Aorta (tissue), 5 donors: ENCODE data around the gene TMEM181. TPM values are rescaled to one million over a fixed set of nuclear protein-coding genes. Genes with fewer than 3 reads are reported as not detected.
"Not testable (repeated sequence)": the region's sequence is repeated elsewhere in the genome, so short reads cannot be mapped to it uniquely, and the experiment has no call there.

Source experiments
- ATAC-seq: fragments of 200-7000 bp; cut with Tn5 transposase; one replicate; pipeline ENCODE4 v1.9.1; 2022; ENCODE audit warnings: moderate library complexity; ENCODE audit not compliant: low FRiP score
- DNase-seq, 2 donors: peaks; one replicate each; pipeline ENCODE4 v3.0.0-alpha.2; 2020
- H3K27ac ChIP-seq, 2 donors: one replicate each; pipeline ENCODE4 v1.5.1; 2013; ENCODE audit warnings: low read length in 2 of 2, mild to moderate bottlenecking in 2 of 2, moderate library complexity in 2 of 2, control low read depth in 1 of 2, inconsistent platforms in 1 of 2, low read depth in 1 of 2
- H3K27me3 ChIP-seq, 2 donors: one replicate each; pipeline ENCODE4 v1.6.1; 2013; ENCODE audit warnings: control low read depth in 1 of 2, low read length in 1 of 2, mild to moderate bottlenecking in 1 of 2, moderate library complexity in 1 of 2; ENCODE audit not compliant: insufficient read depth in 2 of 2, control insufficient read depth in 1 of 2
- H3K36me3 ChIP-seq, 2 donors: one replicate each; pipeline ENCODE4 v1.6.1; 2013; ENCODE audit warnings: control low read depth in 1 of 2, low read length in 1 of 2, mild to moderate bottlenecking in 1 of 2; ENCODE audit not compliant: insufficient read depth in 2 of 2, control insufficient read depth in 1 of 2
- H3K4me1 ChIP-seq, 2 donors: one replicate each; pipeline ENCODE4 v1.6.1; 2013; ENCODE audit warnings: low read length in 2 of 2, control low read depth in 1 of 2, mild to moderate bottlenecking in 1 of 2, moderate library complexity in 1 of 2; ENCODE audit not compliant: insufficient read depth in 2 of 2, control insufficient read depth in 1 of 2
- H3K4me3 ChIP-seq, 2 donors: one replicate each; pipeline ENCODE4 v1.5.1; 2013; ENCODE audit warnings: low read length in 2 of 2, control low read depth in 1 of 2, mild to moderate bottlenecking in 1 of 2
- H3K9me3 ChIP-seq: one replicate; pipeline ENCODE4 v1.6.1; 2013; ENCODE audit warnings: mild to moderate bottlenecking, low read length; ENCODE audit not compliant: control insufficient read depth
- WGBS, 2 donors: extraction: QIAGEN DNeasy Blood & Tissue Kit; methylation state at CpG; one replicate each; pipeline ENCODE4 v1.1.7; 2013; 5-methylcytosine and 5-hydroxymethylcytosine counted together
- intact Hi-C, 2 donors: fragments of 100-400 bp; cut with DNase I; formaldehyde crosslinking; loops; one replicate each; pipeline versions ENCODE4 v1.14.2 to v1.15.0; 2022
- polyA plus RNA-seq, 2 donors: library from polyadenylated mRNA; stranded (reverse); fragments of 200-250 nt; gene quantifications; one replicate each; pipeline ENCODE4 v1.2.3, GENCODE V29; 2013
- total RNA-seq, 2 donors: library from RNA; stranded (reverse); fragmentation: NEBNext Ultra II Directional; extraction: Animal tissue kit (Norgen Biotek cat#: 25700); gene quantifications; one replicate each; pipeline ENCODE4 v1.2.1, GENCODE V29; 2021
- donor health status: healthy with polysubstance abuse.
- donor health status: Bipolar disorder and iron deficiency.
- donor health status: DM: no; HTN: no; CAD: no.
- donor health status: DM: no; HTN: no; CAD: no.
- donor health status: DM: yes; HTN: yes; CAD: no.

The TMEM181 gene
- total and polyA plus RNA-seq, 4 donors, result 7.4 to 25.9 (median 17.9) TPM

- intact Hi-C loops, result no loop called here
- DNase-seq (no peak), ATAC-seq (no peak)
- WGBS, 2 donors, result 76 to 89% methylated on average over 7 of the region's 7 CpGs
- Histone ChIP-seq H3K27ac (no peak overlapping the region), H3K27me3 (no peaks in the 10 kb centered on the region), H3K4me1 (no peaks in the 10 kb centered on the region), H3K9me3 (no peaks in the 10 kb centered on the region), H3K36me3 (no peaks in the 10 kb centered on the region), H3K4me3 (no peak overlapping the region)
Observed at GRCh38 chr6:158668707-158669103, 108.8 kb downstream of the TMEM181 start.

DNA sequence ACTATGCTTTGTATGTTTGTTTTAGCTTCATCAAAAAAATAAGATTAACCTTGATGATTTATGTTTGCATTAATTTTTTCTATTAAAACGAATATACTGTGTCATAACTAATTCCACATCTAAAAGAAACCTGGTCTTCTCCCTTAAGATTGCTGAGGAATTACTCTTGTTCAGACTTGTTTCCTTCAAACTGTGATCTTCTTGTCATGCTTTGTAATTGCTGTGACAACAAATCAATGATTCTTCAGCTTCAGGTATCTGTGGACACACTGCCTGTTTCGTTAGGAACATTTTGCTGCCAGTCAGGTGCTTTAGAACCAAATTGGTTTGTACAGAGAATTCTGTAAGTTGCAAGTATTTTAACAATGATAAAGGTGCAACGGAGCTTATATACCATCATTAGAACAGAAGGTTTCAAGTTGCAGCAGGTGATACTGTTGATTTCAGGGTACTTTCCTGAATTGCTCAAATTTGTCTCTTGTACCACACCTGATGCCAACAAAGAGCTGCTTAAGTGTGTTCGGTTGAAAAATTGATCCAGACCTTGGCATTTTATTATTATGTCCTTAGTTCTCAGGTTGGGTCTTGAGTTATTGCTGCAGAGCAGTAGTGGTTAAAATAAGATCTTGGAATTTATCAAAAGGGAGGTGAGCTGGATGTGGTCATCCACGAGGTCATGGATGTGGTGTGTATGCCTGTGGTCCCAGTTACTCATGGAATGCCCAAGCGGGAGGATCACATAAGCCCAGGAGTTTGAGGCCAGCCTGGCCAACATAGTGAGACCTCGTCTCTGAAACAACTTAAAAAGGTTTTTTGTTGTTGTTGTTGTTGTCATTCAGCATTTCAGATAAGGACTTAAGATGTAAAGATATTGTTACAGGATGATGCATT lies 109.5 kb downstream of the TMEM181 start:
- Histone ChIP-seq H3K36me3 (no peaks in the 10 kb centered on the region), H3K27ac (no peak overlapping the region), H3K27me3 (no peaks in the 10 kb centered on the region), H3K4me3 (no peak overlapping the region), H3K4me1 (no peaks in the 10 kb centered on the region), H3K9me3 (no peaks in the 10 kb centered on the region)
- ATAC-seq (no peak), DNase-seq (peak in 1 of 2 donors; percentile 2)
- intact Hi-C loops, result no loop called here
- WGBS, 2 donors, result 82 to 87% methylated on average over 7 of the region's 7 CpGs

DNA sequence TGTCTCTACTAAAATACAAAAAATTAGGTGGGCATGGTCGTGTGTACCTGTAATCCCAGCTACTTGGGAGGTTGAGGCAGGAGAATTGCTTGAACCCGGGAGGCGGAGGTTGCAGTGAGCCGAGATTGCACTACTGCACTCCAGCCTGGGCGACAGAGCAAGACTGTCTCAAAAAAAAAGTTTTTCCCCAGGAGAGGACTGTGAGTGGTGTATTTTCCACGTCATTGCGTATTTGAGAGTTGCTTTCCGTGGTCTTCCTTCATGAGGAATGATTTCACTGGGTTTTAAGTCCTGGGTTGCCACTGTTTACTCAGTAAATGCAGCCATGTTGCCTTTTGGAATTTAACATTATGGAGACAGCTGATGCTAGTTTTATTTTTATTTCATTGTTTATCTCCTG lies 112.2 kb downstream of the TMEM181 start:
- DNase-seq, H3K9me3 ChIP-seq, H3K4me3 ChIP-seq, H3K36me3 ChIP-seq, H3K4me1 ChIP-seq, H3K27me3 ChIP-seq, ATAC-seq, H3K27ac ChIP-seq, intact Hi-C loops: not testable (repeated sequence)
- WGBS, 2 donors, result 86 to 87% methylated on average over 8 of the region's 8 CpGs

- DNase-seq, result no peak
- WGBS, 2 donors, result 95 to 96% methylated on average over 6 of the region's 6 CpGs
- intact Hi-C loops, result no loop called here
- Histone ChIP-seq H3K36me3 (no peaks in the 10 kb centered on the region), H3K9me3 (no peaks in the 10 kb centered on the region), H3K27me3 (no peaks in the 10 kb centered on the region), H3K4me3 (no peak overlapping the region), H3K4me1 (no peaks in the 10 kb centered on the region), H3K27ac (no peak overlapping the region)
- ATAC-seq, result no peak
Observed at GRCh38 chr6:158672726-158673125, 112.8 kb downstream of the TMEM181 start.

DNA sequence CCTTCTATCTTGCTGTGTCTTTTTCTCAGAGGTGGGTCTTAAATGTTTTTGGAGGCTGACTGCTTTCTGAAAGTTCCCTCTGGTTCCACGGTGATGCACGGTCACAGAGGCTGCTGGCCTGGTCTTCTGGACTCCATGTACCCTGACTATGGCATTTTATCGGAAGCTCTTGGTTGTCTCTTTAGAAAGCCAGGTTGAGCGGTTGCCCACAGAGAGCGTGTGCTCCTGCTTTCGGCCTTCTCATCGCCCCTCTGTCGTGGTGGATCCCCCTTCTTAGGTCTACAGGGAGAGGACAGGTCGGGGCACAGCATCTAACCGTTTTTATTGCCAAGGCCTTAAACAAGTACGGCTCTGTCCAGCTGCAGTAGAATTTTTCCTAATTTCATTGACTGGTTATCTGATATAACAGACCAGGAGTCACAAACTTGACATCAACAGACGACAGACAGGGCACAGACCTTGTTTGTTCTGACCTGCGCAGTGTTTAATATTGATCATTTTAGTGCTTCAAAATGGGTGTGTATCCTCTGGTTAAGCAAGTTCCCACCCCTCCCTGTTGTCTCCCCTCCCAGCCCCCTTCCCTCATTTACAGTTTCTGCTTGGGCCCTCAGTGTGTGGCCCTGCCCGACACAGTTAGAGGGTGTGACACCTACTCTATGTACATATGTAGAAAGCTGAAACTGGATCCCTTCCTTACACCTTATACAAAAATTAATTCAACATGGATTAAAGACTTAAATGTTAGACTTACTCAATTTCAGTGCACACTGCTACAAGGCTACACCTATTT lies 114.6 kb downstream of the TMEM181 start:
- no peak overlapping the region for H3K4me3 ChIP-seq
- no peak overlapping the region for H3K27ac ChIP-seq
- no peaks in the 10 kb centered on the region for H3K9me3 ChIP-seq
- intact Hi-C loops, result no loop called here
- ATAC-seq (no peak), DNase-seq (no peak)
- 89 to 92% methylated on average over 14 of the region's 14 CpGs for WGBS, 2 donors
- H3K4me1 ChIP-seq, result no peaks in the 10 kb centered on the region
- no peaks in the 10 kb centered on the region for H3K27me3 ChIP-seq
- no peaks in the 10 kb centered on the region for H3K36me3 ChIP-seq

- H3K4me1 ChIP-seq, H3K27me3 ChIP-seq, intact Hi-C loops, DNase-seq, H3K27ac ChIP-seq, ATAC-seq, H3K36me3 ChIP-seq, H3K4me3 ChIP-seq, H3K9me3 ChIP-seq: not testable (repeated sequence)
- 91 to 94% methylated on average over 3 of the region's 3 CpGs for WGBS, 2 donors
Observed at GRCh38 chr6:158677094-158677493, 117.2 kb downstream of the TMEM181 start.

DNA sequence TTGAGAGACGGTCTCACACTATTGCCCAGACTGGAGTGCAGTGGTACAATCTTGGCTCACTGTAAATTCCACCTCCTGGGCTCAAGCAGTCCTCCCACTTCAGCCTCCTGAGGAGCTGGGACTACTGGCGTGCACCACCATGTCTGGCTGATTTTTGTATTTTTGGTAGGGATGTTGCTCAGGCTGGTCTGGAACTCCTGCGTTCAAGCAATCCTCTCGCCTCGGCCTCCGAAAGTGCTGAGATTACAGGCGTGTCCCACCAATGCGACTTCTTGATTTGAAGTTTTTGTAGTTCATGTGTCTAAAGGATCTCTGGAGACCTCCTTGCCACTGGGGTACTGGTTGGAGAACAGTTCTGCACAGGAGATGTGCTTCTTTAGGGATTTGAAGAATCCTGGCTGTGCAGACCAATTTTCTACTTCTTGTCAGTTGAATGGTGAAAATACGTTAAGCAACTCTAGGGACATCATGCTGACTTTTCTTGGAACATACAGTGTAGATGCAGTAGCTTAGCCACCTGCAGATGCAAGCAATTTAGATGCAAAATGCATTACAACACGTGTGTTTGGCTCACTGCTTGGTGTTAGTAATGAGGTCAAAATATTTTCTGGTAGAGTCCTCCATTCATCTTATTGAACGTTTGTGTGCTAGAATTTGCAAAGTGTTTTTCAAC lies 118.2 kb downstream of the TMEM181 start:
- Histone ChIP-seq H3K27ac (no peak overlapping the region), H3K4me3 (no peak overlapping the region), H3K36me3 (no peaks in the 10 kb centered on the region), H3K4me1 (no peaks in the 10 kb centered on the region), H3K27me3 (no peaks in the 10 kb centered on the region), H3K9me3 (no peaks in the 10 kb centered on the region)
- intact Hi-C loops, result no loop called here
- ATAC-seq, result no peak
- no peak for DNase-seq
- 81 to 87% methylated on average over 11 of the region's 11 CpGs for WGBS, 2 donors

- H3K9me3 ChIP-seq, result no peaks in the 10 kb centered on the region
- H3K27ac ChIP-seq, result no peak overlapping the region
- H3K4me3 ChIP-seq, result no peak overlapping the region
- intact Hi-C loops, result loop anchor here in 1 of 2 donors (10.0 kb wide), 1 partner anchor 75 kb away; no protein-coding TSS in a partner anchor
- H3K4me1 ChIP-seq, result no peaks in the 10 kb centered on the region
- DNase-seq (no peak), ATAC-seq (no peak)
- no peaks in the 10 kb centered on the region for H3K27me3 ChIP-seq
- no peaks in the 10 kb centered on the region for H3K36me3 ChIP-seq
- 95 to 100% methylated on average over 2 of the region's 2 CpGs for WGBS, 2 donors
Observed at GRCh38 chr6:158680015-158680414, 120.1 kb downstream of the TMEM181 start.
